Measurements from ENCODE around the gene SCYGR3.
"Not testable (repeated sequence)": the region's sequence is repeated elsewhere in the genome, so short reads cannot be mapped to it uniquely, and the experiment has no call there.

The SCYGR3 gene

GRCh38 chr2:227606476-227606875 is 8.2 kb downstream of the SCYGR3 start:
- H3K27ac ChIP-seq, result no peak overlapping the region
- TF ChIP-seq, protein P1, sequence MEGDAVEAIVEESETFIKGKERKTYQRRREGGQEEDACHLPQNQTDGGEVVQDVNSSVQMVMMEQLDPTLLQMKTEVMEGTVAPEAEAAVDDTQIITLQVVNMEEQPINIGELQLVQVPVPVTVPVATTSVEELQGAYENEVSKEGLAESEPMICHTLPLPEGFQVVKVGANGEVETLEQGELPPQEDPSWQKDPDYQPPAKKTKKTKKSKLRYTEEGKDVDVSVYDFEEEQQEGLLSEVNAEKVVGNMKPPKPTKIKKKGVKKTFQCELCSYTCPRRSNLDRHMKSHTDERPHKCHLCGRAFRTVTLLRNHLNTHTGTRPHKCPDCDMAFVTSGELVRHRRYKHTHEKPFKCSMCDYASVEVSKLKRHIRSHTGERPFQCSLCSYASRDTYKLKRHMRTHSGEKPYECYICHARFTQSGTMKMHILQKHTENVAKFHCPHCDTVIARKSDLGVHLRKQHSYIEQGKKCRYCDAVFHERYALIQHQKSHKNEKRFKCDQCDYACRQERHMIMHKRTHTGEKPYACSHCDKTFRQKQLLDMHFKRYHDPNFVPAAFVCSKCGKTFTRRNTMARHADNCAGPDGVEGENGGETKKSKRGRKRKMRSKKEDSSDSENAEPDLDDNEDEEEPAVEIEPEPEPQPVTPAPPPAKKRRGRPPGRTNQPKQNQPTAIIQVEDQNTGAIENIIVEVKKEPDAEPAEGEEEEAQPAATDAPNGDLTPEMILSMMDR (IDR thresholded peaks at IDR 0.05), result no peak
- no peak overlapping the region for H3K4me3 ChIP-seq
- no peak for DNase-seq (ENCODE audit: low spot score)

DNA sequence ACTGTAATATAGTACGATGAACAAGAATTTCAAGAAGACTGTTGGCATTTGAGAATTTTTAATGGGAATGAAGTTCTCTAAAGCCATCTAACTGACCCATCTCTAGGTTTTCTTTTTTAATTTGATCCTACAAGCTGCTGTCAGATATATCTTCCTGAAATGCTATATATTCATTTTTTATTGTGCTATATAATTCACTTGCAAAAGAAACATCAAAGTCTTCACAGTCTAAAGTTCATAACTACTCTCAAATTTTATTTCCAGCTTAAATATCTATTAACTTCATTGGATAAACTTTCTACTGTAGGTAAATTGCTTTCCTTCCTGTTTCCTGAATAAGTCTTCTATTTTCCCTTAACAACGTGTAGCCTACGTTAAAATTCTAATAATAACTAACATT is 12.3 kb downstream of the SCYGR3 start:
- Histone ChIP-seq H3K27ac (no peak overlapping the region), H3K4me3 (no peak overlapping the region)
- TF ChIP-seq, protein P1 (IDR thresholded peaks at IDR 0.05), result no peak
- no peak for DNase-seq (ENCODE audit: low spot score)

DNA sequence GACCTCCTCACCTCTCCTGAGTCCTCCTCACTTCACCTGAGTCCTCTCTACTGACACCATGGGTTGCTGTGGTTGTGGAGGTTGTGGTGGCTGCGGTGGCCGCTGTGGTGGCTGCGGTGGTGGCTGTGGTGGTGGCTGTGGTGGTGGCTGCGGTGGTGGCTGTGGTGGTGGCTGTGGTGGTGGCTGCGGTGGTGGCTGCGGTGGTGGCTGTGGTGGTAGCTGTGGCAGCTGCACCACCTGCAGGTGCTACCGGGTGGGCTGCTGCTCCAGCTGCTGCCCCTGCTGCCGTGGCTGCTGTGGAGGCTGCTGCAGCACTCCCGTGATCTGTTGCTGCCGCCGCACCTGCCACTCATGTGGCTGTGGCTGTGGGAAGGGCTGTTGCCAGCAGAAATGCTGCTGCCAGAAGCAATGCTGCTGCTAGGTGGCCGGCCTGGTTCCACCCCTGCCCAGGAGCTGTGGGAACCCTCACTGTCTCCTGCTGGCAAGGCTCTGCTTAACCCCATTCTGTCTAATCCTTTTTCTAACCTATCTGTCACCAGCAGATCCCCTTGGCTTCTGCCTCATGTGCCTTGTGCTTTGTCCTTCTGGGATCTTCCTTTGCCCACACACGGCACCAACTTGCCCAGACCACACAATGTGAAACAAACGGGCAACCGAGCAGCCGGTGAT is 15.7 kb downstream of the SCYGR3 start, which contains the start of gene SCYGR2:
Gene SCYGR2, plus strand, starts transcription at position 59 of the 669 bp plus-strand sequence. Its CDS starts 0 bp downstream, at position 59.
- not testable (repeated sequence) for H3K27ac ChIP-seq; H3K4me3 ChIP-seq; DNase-seq (ENCODE audit: low spot score)

GRCh38 chr2:227597998-227598397 is 16.6 kb downstream of the SCYGR3 start:
- TF ChIP-seq, protein P1 (IDR thresholded peaks at IDR 0.05), result no peak
- DNase-seq (ENCODE audit: low spot score), result no peak

GRCh38 chr2:227597036-227597435 is 17.6 kb downstream of the SCYGR3 start:
- H3K4me3 ChIP-seq, result no peak overlapping the region
- TF ChIP-seq, protein P1 (IDR thresholded peaks at IDR 0.05), result no peak
- no peak overlapping the region for H3K27ac ChIP-seq
- DNase-seq (ENCODE audit: low spot score), result no peak

More at GRCh38 chr2:227597998-227598397, 16.6 kb downstream of the SCYGR3 start:
- no peak overlapping the region for H3K4me3 ChIP-seq
- no peak overlapping the region for H3K27ac ChIP-seq

- Histone ChIP-seq H3K4me3 (no peak overlapping the region), H3K27ac (no peak overlapping the region)
- TF ChIP-seq, protein P1 (IDR thresholded peaks at IDR 0.05), result no peak
- DNase-seq (ENCODE audit: low spot score), result no peak
Measured at GRCh38 chr2:227595797-227596196, 18.8 kb downstream of the SCYGR3 start.

GRCh38 chr2:227592694-227593387 is 21.8 kb downstream of the SCYGR3 start:
- Histone ChIP-seq H3K4me3 (no peak overlapping the region), H3K27ac (no peak overlapping the region)
- DNase-seq (ENCODE audit: low spot score), result no peak
- TF ChIP-seq, protein P1 (IDR thresholded peaks at IDR 0.05), result no peak
